ENCODE data around the gene DPEP1. TPM values are rescaled to one million over a fixed set of nuclear protein-coding genes. Genes with fewer than 3 reads are reported as not detected.

The DPEP1 gene
- polyA plus RNA-seq, 1 donor (not counting 4 experiments of a cell fraction or from before 2014, with no cell fraction given) = 0.13 TPM

- Histone ChIP-seq H3K27me3 (ENCODE audit: control insufficient read depth, extremely low read depth, insufficient read depth, low read length) (peaks cover 43% of the 10 kb centered on the region), H3K9me3 (ENCODE audit: control insufficient read depth, low read depth, low read length) (no peaks in the 10 kb centered on the region), H3K9ac (ENCODE audit: control insufficient read depth, extremely low read depth, insufficient read depth, low read length) (no peak overlapping the region), H3K4me3 (ENCODE audit: control insufficient read depth in 2 of 3, extremely low read depth in 1 of 3, insufficient read depth in 2 of 3, low read depth in 1 of 3, low read length in 3 of 3) (no peak overlapping the region), H3K4me1 (ENCODE audit: control insufficient read depth, extremely low read depth, insufficient read depth, low read length) (peaks cover 10% of the 10 kb centered on the region), H3K27ac (ENCODE audit: control insufficient read depth, insufficient read depth, low read length) (no peak overlapping the region), H3K4me2 (ENCODE audit: control insufficient read depth, extremely low read depth, insufficient read depth, low read depth, low read length) (no peak overlapping the region), H3K36me3 (ENCODE audit: control insufficient read depth in 2 of 2, extremely low read depth in 1 of 2, insufficient read depth in 2 of 2, low read length in 2 of 2) (no peaks in the 10 kb centered on the region), H4K20me1 (ENCODE audit: control insufficient read depth, extremely low read depth, insufficient read depth, low read length) (no peaks in the 10 kb centered on the region), H3K9me1 (ENCODE audit: control insufficient read depth, extremely low read depth, insufficient read depth, low read length) (no peaks in the 10 kb centered on the region), H3K79me2 (ENCODE audit: control insufficient read depth, insufficient read depth, low read length) (no peaks in the 10 kb centered on the region), H2AFZ (ENCODE audit: control insufficient read depth, low read length) (no peak overlapping the region)
- dilution Hi-C loops (cut with MboI; ENCODE audit: extremely low pct_ligation_motif_present, low sequenced_read_pairs) = no loop called here
- no peak for TF ChIP-seq EZH2 (IDR thresholded peaks at IDR 0.05; ENCODE audit: low read length)
- TF ChIP-seq CTCF (optimal IDR thresholded peaks at IDR 0.05 in 1 of 3, IDR thresholded peaks at IDR 0.05 in 1 of 3, conservative IDR thresholded peaks at IDR 0.05 in 1 of 3; ENCODE audit: extremely low read depth in 1 of 3, insufficient read depth in 2 of 3, low read length in 3 of 3) = no peak
- FAIRE-seq (no peak), DNase-seq (ENCODE audit: low read depth, low spot score) (no peak)
Observed at GRCh38 chr16:89619840-89620239, 6.4 kb downstream of the DPEP1 start.

GRCh38 chr16:89620406-89620841 lies 7.0 kb downstream of the DPEP1 start:
- Histone ChIP-seq H3K27me3 (ENCODE audit: control insufficient read depth, extremely low read depth, insufficient read depth, low read length) (peaks cover 43% of the 10 kb centered on the region), H3K36me3 (ENCODE audit: control insufficient read depth in 2 of 2, extremely low read depth in 1 of 2, insufficient read depth in 2 of 2, low read length in 2 of 2) (no peaks in the 10 kb centered on the region), H3K79me2 (ENCODE audit: control insufficient read depth, insufficient read depth, low read length) (no peaks in the 10 kb centered on the region), H4K20me1 (ENCODE audit: control insufficient read depth, extremely low read depth, insufficient read depth, low read length) (no peaks in the 10 kb centered on the region), H3K4me2 (ENCODE audit: control insufficient read depth, extremely low read depth, insufficient read depth, low read depth, low read length) (no peak overlapping the region), H3K9me3 (ENCODE audit: control insufficient read depth, low read depth, low read length) (no peaks in the 10 kb centered on the region), H3K27ac (ENCODE audit: control insufficient read depth, insufficient read depth, low read length) (no peak overlapping the region), H2AFZ (ENCODE audit: control insufficient read depth, low read length) (no peak overlapping the region), H3K4me1 (ENCODE audit: control insufficient read depth, extremely low read depth, insufficient read depth, low read length) (peaks cover 10% of the 10 kb centered on the region), H3K9ac (ENCODE audit: control insufficient read depth, extremely low read depth, insufficient read depth, low read length) (no peak overlapping the region), H3K4me3 (ENCODE audit: control insufficient read depth in 2 of 3, extremely low read depth in 1 of 3, insufficient read depth in 2 of 3, low read depth in 1 of 3, low read length in 3 of 3) (no peak overlapping the region), H3K9me1 (ENCODE audit: control insufficient read depth, extremely low read depth, insufficient read depth, low read length) (no peaks in the 10 kb centered on the region)
- dilution Hi-C loops (cut with MboI; ENCODE audit: extremely low pct_ligation_motif_present, low sequenced_read_pairs) = no loop called here
- TF ChIP-seq EZH2 (IDR thresholded peaks at IDR 0.05; ENCODE audit: low read length) (no peak), CTCF (optimal IDR thresholded peaks at IDR 0.05 in 1 of 3, IDR thresholded peaks at IDR 0.05 in 1 of 3, conservative IDR thresholded peaks at IDR 0.05 in 1 of 3; ENCODE audit: extremely low read depth in 1 of 3, insufficient read depth in 2 of 3, low read length in 3 of 3) (no peak)
- no peak for FAIRE-seq
- DNase-seq (ENCODE audit: low read depth, low spot score) = no peak

Measured in keratinocyte (primary cell).